OCI-LY7 (cell line): ENCODE data around the gene OR5J2. TPM values are rescaled to one million over a fixed set of nuclear protein-coding genes. Genes with fewer than 3 reads are reported as not detected.

ENCODE experiments used
- BruUV-seq: library from RNA; stranded (reverse); fragments of 400-500 nt; replicated peaks from 2 replicates; lab custom pipeline; 2021; lab: Mats Ljungman, UMichigan
- CTCF ChIA-PET: fragments of 300-600 bp; sonication (Branson Sonifier 250); formaldehyde crosslinking; loops from one replicate; lab custom pipeline; 2022; ENCODE audit warnings: antibody characterized with exemption; ENCODE audit not compliant: unreplicated experiment; lab: Charles Lee
- POLR2A ChIA-PET: fragments of 300-600 bp; sonication (Branson Sonifier 250); formaldehyde crosslinking; loops from one replicate; lab custom pipeline; 2022; ENCODE audit warnings: antibody characterized with exemption; lab: Charles Lee
- DNase-seq: peaks from one replicate; pipeline ENCODE4 v3.0.0-alpha.2; 2015; ENCODE audit warnings: low spot score
- H2AFZ ChIP-seq: fragments of 200-600 bp; sonication (generic), shearing (Covaris generic); 2 replicates; pipeline ENCODE4 v1.6.1; 2014; ENCODE audit warnings: mild to moderate bottlenecking, antibody characterized with exemption, low read length, moderate library complexity
- H3K27ac ChIP-seq: fragments of 200-600 bp; sonication (generic); 2 replicates; pipeline ENCODE4 v1.5.1; 2014; ENCODE audit warnings: mixed run types, low read depth, mild to moderate bottlenecking, moderate library complexity, low read length, inconsistent platforms; ENCODE audit not compliant: poor library complexity, severe bottlenecking
- H3K36me3 ChIP-seq: fragments of 200-600 bp; sonication (generic); 2 replicates; pipeline ENCODE4 v1.6.1; 2014; ENCODE audit warnings: mild to moderate bottlenecking, antibody characterized with exemption, low read length, moderate library complexity, mixed read lengths; ENCODE audit not compliant: insufficient read depth
- H3K4me1 ChIP-seq: fragments of 200-600 bp; sonication (generic); 2 replicates; pipeline ENCODE4 v1.5.1; 2014; ENCODE audit warnings: mild to moderate bottlenecking, low read length; ENCODE audit not compliant: insufficient read depth, poor library complexity, severe bottlenecking
- H3K4me2 ChIP-seq: fragments of 200-600 bp; sonication (generic); 2 replicates; pipeline ENCODE4 v1.6.1; 2014; ENCODE audit warnings: mild to moderate bottlenecking, low read length
- H3K4me3 ChIP-seq: fragments of 200-600 bp; sonication (generic); 2 replicates; pipeline ENCODE4 v1.5.1; 2014; ENCODE audit warnings: mild to moderate bottlenecking, low read depth, low read length; ENCODE audit not compliant: poor library complexity, severe bottlenecking
- H3K79me2 ChIP-seq: fragments of 200-600 bp; sonication (generic); 2 replicates; pipeline ENCODE4 v1.6.1; 2016; ENCODE audit warnings: low read depth, mild to moderate bottlenecking, low read length, moderate library complexity, mixed read lengths; ENCODE audit not compliant: insufficient read depth
- H3K9me2 ChIP-seq: fragments of 200-600 bp; sonication (generic); 2 replicates; pipeline ENCODE4 v1.6.1; 2016; ENCODE audit warnings: mild to moderate bottlenecking, low read length, mixed read lengths; ENCODE audit not compliant: insufficient read depth
- H3K9me3 ChIP-seq: fragments of 200-600 bp; sonication (generic); 2 replicates; pipeline ENCODE4 v1.6.1; 2014; ENCODE audit warnings: mild to moderate bottlenecking, mixed run types, low read length, mixed read lengths
- H4K20me1 ChIP-seq: fragments of 200-600 bp; sonication (generic); 2 replicates; pipeline ENCODE4 v1.6.1; 2014; ENCODE audit warnings: mild to moderate bottlenecking, antibody characterized with exemption, low read length, moderate library complexity, mixed read lengths; ENCODE audit not compliant: insufficient read depth
- EZH2phosphoT487 ChIP-seq: fragments of 200-600 bp; sonication (generic); IDR thresholded peaks from 2 replicates; pipeline ENCODE4 v1.6.1; 2018; ENCODE audit warnings: low read depth, borderline replicate concordance, mild to moderate bottlenecking, mixed run types, antibody characterized with exemption, low read length, moderate library complexity, mixed read lengths
- intact Hi-C: fragments of 100-400 bp; cut with micrococcal nuclease; formaldehyde crosslinking; loops from one replicate; pipeline ENCODE4 v1.10.0; 2022; ENCODE audit not compliant: unreplicated experiment
- total RNA-seq, 2 experiments: library from RNA; depleted of rRNA in 1 of 2; stranded (reverse); fragments of >200 nt in 1 of 2; shearing (Covaris generic) in 1 of 2; gene quantifications; 2 replicates each; pipeline ENCODE4 v1.2.3, GENCODE V29; 2014 to 2022
- TF ChIP-seq, protein P1 (sequence below): fragments of 200-600 bp; sonication (generic); conservative IDR thresholded peaks from 2 replicates; pipeline ENCODE4 v1.5.1; 2014; ENCODE audit warnings: mild to moderate bottlenecking, antibody characterized with exemption, low read length, moderate library complexity, mixed read lengths

Gene OR5J2
- total RNA-seq, 2 experiments from 2014 or later: not detected

DNA sequence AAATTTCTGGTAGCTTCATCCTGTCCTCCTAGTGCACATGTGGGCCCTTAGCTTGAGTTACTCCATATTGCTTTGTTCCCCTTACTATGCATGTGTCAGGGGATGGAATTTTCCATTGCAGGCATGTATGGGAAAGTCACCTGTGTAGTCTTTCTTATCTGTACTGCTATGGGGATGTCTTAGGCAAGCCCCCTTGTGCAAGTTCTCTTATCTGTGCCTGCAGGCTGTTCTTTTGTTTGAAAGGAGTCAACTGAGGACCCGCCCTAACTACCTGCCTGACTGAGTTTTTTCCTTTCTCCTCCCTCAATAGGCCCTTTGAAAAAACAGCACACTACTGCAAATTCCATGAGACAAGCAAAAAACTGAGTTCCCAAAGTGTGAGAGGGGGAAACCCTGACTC lies 25.0 kb upstream of the OR5J2 start:
- Histone ChIP-seq H4K20me1 (no peaks in the 10 kb centered on the region), H3K4me3 (no peak overlapping the region), H3K36me3 (no peaks in the 10 kb centered on the region), H3K4me2 (no peak overlapping the region), H3K9me2 (no peaks in the 10 kb centered on the region), H3K4me1 (no peaks in the 10 kb centered on the region), H3K79me2 (no peaks in the 10 kb centered on the region), H3K27ac (no peak overlapping the region), H3K9me3 (no peaks in the 10 kb centered on the region), H2AFZ (no peak overlapping the region)
- no TSS peak for BruUV-seq
- DNase-seq: no peak
- intact Hi-C loops: no loop called here
- ChIA-PET POLR2A (no interaction called here), CTCF (no interaction called here)
- TF ChIP-seq, protein P1, sequence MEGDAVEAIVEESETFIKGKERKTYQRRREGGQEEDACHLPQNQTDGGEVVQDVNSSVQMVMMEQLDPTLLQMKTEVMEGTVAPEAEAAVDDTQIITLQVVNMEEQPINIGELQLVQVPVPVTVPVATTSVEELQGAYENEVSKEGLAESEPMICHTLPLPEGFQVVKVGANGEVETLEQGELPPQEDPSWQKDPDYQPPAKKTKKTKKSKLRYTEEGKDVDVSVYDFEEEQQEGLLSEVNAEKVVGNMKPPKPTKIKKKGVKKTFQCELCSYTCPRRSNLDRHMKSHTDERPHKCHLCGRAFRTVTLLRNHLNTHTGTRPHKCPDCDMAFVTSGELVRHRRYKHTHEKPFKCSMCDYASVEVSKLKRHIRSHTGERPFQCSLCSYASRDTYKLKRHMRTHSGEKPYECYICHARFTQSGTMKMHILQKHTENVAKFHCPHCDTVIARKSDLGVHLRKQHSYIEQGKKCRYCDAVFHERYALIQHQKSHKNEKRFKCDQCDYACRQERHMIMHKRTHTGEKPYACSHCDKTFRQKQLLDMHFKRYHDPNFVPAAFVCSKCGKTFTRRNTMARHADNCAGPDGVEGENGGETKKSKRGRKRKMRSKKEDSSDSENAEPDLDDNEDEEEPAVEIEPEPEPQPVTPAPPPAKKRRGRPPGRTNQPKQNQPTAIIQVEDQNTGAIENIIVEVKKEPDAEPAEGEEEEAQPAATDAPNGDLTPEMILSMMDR: no peak
- TF ChIP-seq EZH2phosphoT487: no peak

DNA sequence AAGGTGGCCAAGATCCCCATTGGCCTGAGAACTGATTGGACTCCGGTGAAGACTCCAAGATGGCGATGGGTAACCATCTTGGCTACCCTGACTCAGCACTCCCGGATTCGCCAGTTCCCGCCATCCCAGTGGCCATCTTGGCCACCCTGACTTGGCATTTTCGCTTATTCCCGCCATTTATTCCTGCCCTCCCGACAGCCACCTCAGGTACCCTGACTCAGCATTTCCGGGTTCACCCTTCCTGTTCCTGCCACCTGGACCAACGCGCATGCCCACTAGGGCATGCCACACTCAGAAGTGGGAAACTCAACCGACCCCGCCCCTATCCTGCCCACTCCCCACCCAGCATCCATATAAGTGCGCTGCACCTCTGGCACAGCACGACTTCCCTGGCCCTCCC lies 24.1 kb upstream of the OR5J2 start:
- no peak for DNase-seq
- TF ChIP-seq EZH2phosphoT487: no peak
- TF ChIP-seq, protein P1: no peak
- POLR2A ChIA-PET: no interaction called here
- Histone ChIP-seq H3K4me1 (no peaks in the 10 kb centered on the region), H2AFZ (no peak overlapping the region), H3K79me2 (no peaks in the 10 kb centered on the region), H3K36me3 (no peaks in the 10 kb centered on the region), H4K20me1 (no peaks in the 10 kb centered on the region), H3K4me2 (no peak overlapping the region), H3K9me2 (no peaks in the 10 kb centered on the region), H3K9me3 (no peaks in the 10 kb centered on the region), H3K4me3 (no peak overlapping the region), H3K27ac (no peak overlapping the region)
- BruUV-seq: no TSS peak
- CTCF ChIA-PET: no interaction called here
- intact Hi-C loops: no loop called here

DNA sequence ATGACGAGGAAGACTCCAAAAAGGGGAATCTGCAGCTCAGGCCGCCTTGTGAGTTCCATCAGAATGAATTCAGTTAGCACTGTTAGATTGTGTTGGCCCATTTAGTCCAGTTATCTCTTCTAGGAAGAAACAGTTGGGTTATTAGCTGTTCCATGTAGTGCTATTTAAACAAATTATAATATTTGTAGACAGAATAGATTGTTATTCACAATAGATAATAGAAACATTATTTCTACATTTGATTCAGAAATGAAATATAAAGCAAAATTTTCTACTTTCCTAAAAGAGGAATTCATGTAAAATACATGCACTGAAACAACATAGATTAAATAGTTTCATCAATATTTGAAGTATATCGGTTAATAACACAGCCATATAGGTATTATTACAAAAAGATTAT lies 16.2 kb upstream of the OR5J2 start, which contains the start of gene OR8K5:
OR8K5 (minus strand) TSS at position 101 of the 400 bp plus-strand sequence; CDS start at position 101, 0 bp downstream.
- Histone ChIP-seq H4K20me1 (no peaks in the 10 kb centered on the region), H3K4me1 (no peaks in the 10 kb centered on the region), H3K27ac (no peak within 1 kb of the TSS), H3K36me3 (no peaks in the 10 kb centered on the region), H3K4me2 (no peak within 1 kb of the TSS), H3K79me2 (no peaks in the 10 kb centered on the region), H3K9me2 (no peaks in the 10 kb centered on the region), H3K9me3 (no peaks in the 10 kb centered on the region), H2AFZ (no peak within 1 kb of the TSS), H3K4me3 (no peak within 1 kb of the TSS)
- ChIA-PET POLR2A (no interaction called here), CTCF (no interaction called here)
- intact Hi-C loops: no loop called here
- no TSS peak for BruUV-seq
- no peak for DNase-seq
- TF ChIP-seq, protein P1: no peak
- no peak for TF ChIP-seq EZH2phosphoT487
